ENCODE data around the gene GPX7. TPM values are rescaled to one million over a fixed set of nuclear protein-coding genes. Genes with fewer than 3 reads are reported as not detected.

The GPX7 gene
- total RNA-seq, 1 experiment from 2014 or later = 25.2 TPM

DNA sequence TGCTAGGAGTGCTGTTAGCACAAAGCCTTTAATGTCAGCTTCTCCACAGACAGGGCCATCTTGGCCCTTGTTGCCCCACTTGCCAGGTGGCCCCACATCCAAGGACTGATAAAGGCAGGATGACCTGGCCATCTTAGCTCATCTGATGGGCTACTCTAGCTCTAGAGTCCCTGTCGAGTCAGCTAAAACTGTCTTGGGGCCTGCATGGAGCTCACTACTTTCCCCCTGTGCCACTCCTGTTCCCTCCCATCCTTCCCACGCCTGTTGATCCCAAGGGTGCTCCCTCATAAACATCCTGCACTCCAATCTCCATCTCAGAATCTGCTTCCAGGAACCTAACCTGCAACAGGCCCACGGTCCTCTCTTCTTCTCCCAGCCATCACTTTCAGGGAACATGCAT is 652 bp upstream of the GPX7 start:
- BruUV-seq (replicated peaks) = no TSS peak
- Histone ChIP-seq H3K27me3 (replicated peaks; ENCODE audit: insufficient read depth, low read depth, low read length, poor library complexity) (no peaks in the 10 kb centered on the region), H3K27ac (ENCODE audit: low read depth, low read length, poor library complexity, severe bottlenecking) (no peak overlapping the region), H3K4me1 (ENCODE audit: insufficient read depth, low read length, poor library complexity, severe bottlenecking) (peaks cover 13% of the 10 kb centered on the region), H3K9me3 (ENCODE audit: low read depth, low read length, poor library complexity, severe bottlenecking) (no peaks in the 10 kb centered on the region), H3K36me3 (ENCODE audit: insufficient read depth, low read length, poor library complexity, severe bottlenecking) (no peaks in the 10 kb centered on the region), H3K4me3 (ENCODE audit: low read depth, low read length, poor library complexity, severe bottlenecking) (peak overlapping the region; percentile 61)
- ChIA-PET CTCF (no interaction called here), POLR2A (ENCODE audit: low non-redundant PET) (interaction anchor here (0.6 kb wide), 1 partner anchor 33 kb away, joined by 4 read pairs; no protein-coding TSS in a partner anchor)
- DNase-seq (ENCODE audit: low spot score) = no peak
- intact Hi-C loops (cut with micrococcal nuclease; ENCODE audit: unreplicated experiment) = no loop called here
- TF ChIP-seq CTCF (conservative IDR thresholded peaks at IDR 0.05; ENCODE audit: low read depth, low read length) (no peak), EZH2 (IDR thresholded peaks at IDR 0.05; ENCODE audit: borderline replicate concordance, low read depth, low read length, poor library complexity, severe bottlenecking) (no peak)

- Histone ChIP-seq H3K27me3 (replicated peaks; ENCODE audit: insufficient read depth, low read depth, low read length, poor library complexity) (no peaks in the 10 kb centered on the region), H3K4me1 (ENCODE audit: insufficient read depth, low read length, poor library complexity, severe bottlenecking) (peaks cover 13% of the 10 kb centered on the region), H3K9me3 (ENCODE audit: low read depth, low read length, poor library complexity, severe bottlenecking) (no peaks in the 10 kb centered on the region), H3K36me3 (ENCODE audit: insufficient read depth, low read length, poor library complexity, severe bottlenecking) (no peaks in the 10 kb centered on the region), H3K27ac (ENCODE audit: low read depth, low read length, poor library complexity, severe bottlenecking) (peak overlapping the region; percentile 71), H3K4me3 (ENCODE audit: low read depth, low read length, poor library complexity, severe bottlenecking) (peak overlapping the region; percentile 61)
- intact Hi-C loops (cut with micrococcal nuclease; ENCODE audit: unreplicated experiment) = no loop called here
- DNase-seq (ENCODE audit: low spot score) = peak; percentile 23
- POLR2A ChIA-PET (ENCODE audit: low non-redundant PET) = no interaction called here
- CTCF ChIA-PET = no interaction called here
- no TSS peak for BruUV-seq (replicated peaks)
- no peak for TF ChIP-seq EZH2 (IDR thresholded peaks at IDR 0.05; ENCODE audit: borderline replicate concordance, low read depth, low read length, poor library complexity, severe bottlenecking)
- no peak for TF ChIP-seq CTCF (conservative IDR thresholded peaks at IDR 0.05; ENCODE audit: low read depth, low read length)
These were observed 857 bp downstream of the GPX7 start for GRCh38 chr1:52602856-52603600.

GRCh38 chr1:52603630-52604029 is 1.5 kb downstream of the GPX7 start:
- no TSS peak for BruUV-seq (replicated peaks)
- TF ChIP-seq EZH2 (IDR thresholded peaks at IDR 0.05; ENCODE audit: borderline replicate concordance, low read depth, low read length, poor library complexity, severe bottlenecking) = no peak
- TF ChIP-seq CTCF (conservative IDR thresholded peaks at IDR 0.05; ENCODE audit: low read depth, low read length) = no peak
- no peaks in the 10 kb centered on the region for H3K9me3 ChIP-seq (ENCODE audit: low read depth, low read length, poor library complexity, severe bottlenecking)
- intact Hi-C loops (cut with micrococcal nuclease; ENCODE audit: unreplicated experiment) = no loop called here
- ChIA-PET CTCF (no interaction called here), POLR2A (ENCODE audit: low non-redundant PET) (no interaction called here)
- peaks cover 13% of the 10 kb centered on the region for H3K4me1 ChIP-seq (ENCODE audit: insufficient read depth, low read length, poor library complexity, severe bottlenecking)
- no peak for DNase-seq (ENCODE audit: low spot score)
- peaks cover 4% of the 10 kb centered on the region for H3K36me3 ChIP-seq (ENCODE audit: insufficient read depth, low read length, poor library complexity, severe bottlenecking)
- no peak overlapping the region for H3K27ac ChIP-seq (ENCODE audit: low read depth, low read length, poor library complexity, severe bottlenecking)
- no peaks in the 10 kb centered on the region for H3K27me3 ChIP-seq (replicated peaks; ENCODE audit: insufficient read depth, low read depth, low read length, poor library complexity)
- H3K4me3 ChIP-seq (ENCODE audit: low read depth, low read length, poor library complexity, severe bottlenecking) = no peak overlapping the region

Data from A673 (cell line).